ENCODE data around the gene GPR33.
"Not testable (repeated sequence)": the region's sequence is repeated elsewhere in the genome, so short reads cannot be mapped to it uniquely, and the experiment has no call there.

GPR33 gene

GRCh38 chr14:31487886-31488285 lies at the start of gene GPR33:
TSS of gene GPR33 (minus strand) at chr14:31488039. CDS start at chr14:31483965, 4,074 bp downstream.
- no peak for DNase-seq (ENCODE audit: extremely low read depth in 1 of 2, low read depth in 1 of 2)

- DNase-seq (ENCODE audit: extremely low read depth in 1 of 2, low read depth in 1 of 2), result no peak
Observed at GRCh38 chr14:31536201-31536960, 48.5 kb upstream of the GPR33 start.

GRCh38 chr14:31530136-31530535 lies 42.3 kb upstream of the GPR33 start:
- DNase-seq (ENCODE audit: extremely low read depth in 1 of 2, low read depth in 1 of 2), result no peak

- no peak for DNase-seq (ENCODE audit: extremely low read depth in 1 of 2, low read depth in 1 of 2)
Observed at GRCh38 chr14:31529053-31529452, 41.2 kb upstream of the GPR33 start.

GRCh38 chr14:31527546-31527945 lies 39.7 kb upstream of the GPR33 start:
- no peak for DNase-seq (ENCODE audit: extremely low read depth in 1 of 2, low read depth in 1 of 2)

GRCh38 chr14:31527087-31527486 lies 39.2 kb upstream of the GPR33 start:
- no peak for DNase-seq (ENCODE audit: extremely low read depth in 1 of 2, low read depth in 1 of 2)

GRCh38 chr14:31510855-31511254 lies 23.0 kb upstream of the GPR33 start:
- DNase-seq (ENCODE audit: extremely low read depth in 1 of 2, low read depth in 1 of 2), result no peak

GRCh38 chr14:31510222-31510621 lies 22.4 kb upstream of the GPR33 start:
- no peak for DNase-seq (ENCODE audit: extremely low read depth in 1 of 2, low read depth in 1 of 2)

GRCh38 chr14:31508135-31508534 lies 20.3 kb upstream of the GPR33 start:
- DNase-seq (ENCODE audit: extremely low read depth in 1 of 2, low read depth in 1 of 2), result no peak

GRCh38 chr14:31505411-31505810 lies 17.6 kb upstream of the GPR33 start:
- no peak for DNase-seq (ENCODE audit: extremely low read depth in 1 of 2, low read depth in 1 of 2)

GRCh38 chr14:31501870-31502269 lies 14.0 kb upstream of the GPR33 start:
- DNase-seq (ENCODE audit: extremely low read depth in 1 of 2, low read depth in 1 of 2), result no peak

GRCh38 chr14:31492759-31493498 lies 5.1 kb upstream of the GPR33 start:
- DNase-seq (ENCODE audit: extremely low read depth in 1 of 2, low read depth in 1 of 2), result no peak

GRCh38 chr14:31489691-31490090 lies 1.9 kb upstream of the GPR33 start:
- DNase-seq (ENCODE audit: extremely low read depth in 1 of 2, low read depth in 1 of 2), result no peak

GRCh38 chr14:31486764-31487163 lies 1.1 kb downstream of the GPR33 start:
- DNase-seq (ENCODE audit: extremely low read depth in 1 of 2, low read depth in 1 of 2), result no peak

GRCh38 chr14:31484754-31485153 lies 3.1 kb downstream of the GPR33 start:
- DNase-seq (ENCODE audit: extremely low read depth in 1 of 2, low read depth in 1 of 2), result no peak

GRCh38 chr14:31480156-31480555 lies 7.7 kb downstream of the GPR33 start:
- DNase-seq (ENCODE audit: extremely low read depth in 1 of 2, low read depth in 1 of 2), result no peak

GRCh38 chr14:31479027-31479426 lies 8.8 kb downstream of the GPR33 start:
- no peak for DNase-seq (ENCODE audit: extremely low read depth in 1 of 2, low read depth in 1 of 2)

GRCh38 chr14:31477248-31477647 lies 10.6 kb downstream of the GPR33 start:
- no peak for DNase-seq (ENCODE audit: extremely low read depth in 1 of 2, low read depth in 1 of 2)

GRCh38 chr14:31476131-31476866 lies 11.5 kb downstream of the GPR33 start:
- DNase-seq (ENCODE audit: extremely low read depth in 1 of 2, low read depth in 1 of 2), result no peak

- no peak for DNase-seq (ENCODE audit: extremely low read depth in 1 of 2, low read depth in 1 of 2)
Observed at GRCh38 chr14:31466554-31466953, 21.3 kb downstream of the GPR33 start.

GRCh38 chr14:31465111-31465510 lies 22.7 kb downstream of the GPR33 start:
- DNase-seq (ENCODE audit: extremely low read depth in 1 of 2, low read depth in 1 of 2), result no peak

- not testable (repeated sequence) for DNase-seq (ENCODE audit: extremely low read depth in 1 of 2, low read depth in 1 of 2)
Observed at GRCh38 chr14:31462450-31462849, 25.4 kb downstream of the GPR33 start.

Measured in stimulated activated CD8-positive, alpha-beta memory T cell treated with anti-CD3 and anti-CD28 coated beads, Interleukin-7, amount 100 ng/mL, for 48 hours (primary cell).